ENCODE results near the gene IL11.
A peak's percentile ranks its signal among the peaks of the same experiment; 100 is the strongest.
"Not testable (repeated sequence)": the region's sequence is repeated elsewhere in the genome, so short reads cannot be mapped to it uniquely, and the experiment has no call there.

The IL11 gene

GRCh38 chr19:55370305-55370988 is at the start of gene IL11:
TSS of gene IL11 (minus strand) at chr19:55370463. CDS start at chr19:55370310, 153 bp downstream.
- no peak for DNase-seq

- DNase-seq = no peak
Observed at GRCh38 chr19:55419624-55420236, 49.5 kb upstream of the IL11 start.

- no peak for DNase-seq
Observed at GRCh38 chr19:55419103-55419502, 48.8 kb upstream of the IL11 start.

GRCh38 chr19:55418185-55418584 is 47.9 kb upstream of the IL11 start:
- peak; percentile 77 to 83 (median 81) for DNase-seq

- DNase-seq = no peak
Observed at GRCh38 chr19:55410168-55410567, 39.9 kb upstream of the IL11 start.

GRCh38 chr19:55409179-55409578 is 38.9 kb upstream of the IL11 start:
- DNase-seq = not testable (repeated sequence)

- no peak for DNase-seq
Observed at GRCh38 chr19:55408533-55408872, 38.2 kb upstream of the IL11 start.

- DNase-seq = peak; percentile 99 to 100 (median 100)
Observed at GRCh38 chr19:55407800-55408532, 37.7 kb upstream of the IL11 start.

- not testable (repeated sequence) for DNase-seq
Observed at GRCh38 chr19:55407550-55407799, 37.2 kb upstream of the IL11 start, which contains the start of gene UBE2S. TSS of gene UBE2S (minus strand) at chr19:55407788. CDS start at chr19:55407589, 199 bp downstream.

GRCh38 chr19:55406826-55407549 is 36.7 kb upstream of the IL11 start:
- DNase-seq = peak; percentile 49 to 77 (median 59)

GRCh38 chr19:55406091-55406825 is 36.0 kb upstream of the IL11 start:
- no peak for DNase-seq

GRCh38 chr19:55405638-55406037 is 35.4 kb upstream of the IL11 start:
- no peak for DNase-seq

- no peak for DNase-seq
Observed at GRCh38 chr19:55402509-55402908, 32.2 kb upstream of the IL11 start.

GRCh38 chr19:55401390-55401789 is 31.1 kb upstream of the IL11 start:
- DNase-seq = not testable (repeated sequence)

- DNase-seq = no peak
Observed at GRCh38 chr19:55400281-55401087, 30.2 kb upstream of the IL11 start.

- peak; percentile 68 to 88 (median 70) for DNase-seq
Observed at GRCh38 chr19:55398200-55398925, 28.1 kb upstream of the IL11 start.

- no peak for DNase-seq
Observed at GRCh38 chr19:55392820-55393761, 22.8 kb upstream of the IL11 start.

GRCh38 chr19:55391702-55392615 is 21.7 kb upstream of the IL11 start:
- no peak for DNase-seq

- DNase-seq = no peak
Observed at GRCh38 chr19:55391191-55391670, 21.0 kb upstream of the IL11 start.
